T-helper 2 cell treated with Interferon-gamma antibody and Interleukin-4, amounts not matched to agents 5 μg/mL and 100 μg/mL, for 36 hours (primary cell): ENCODE results near the gene PTGFRN.

Source experiments
- DNase-seq: peaks from one replicate; pipeline ENCODE4 v3.0.0; 2021; ENCODE audit warnings: low spot score
- H3K27ac Mint-ChIP-seq: one replicate; pipeline ENCODE4 v1.8.0; 2021; ENCODE audit warnings: mild to moderate bottlenecking, mixed read lengths
- H3K27me3 Mint-ChIP-seq: one replicate; pipeline ENCODE4 v1.8.0; 2021; ENCODE audit warnings: low read depth, mixed read lengths
- H3K36me3 Mint-ChIP-seq: one replicate; pipeline ENCODE4 v1.8.0; 2021; ENCODE audit warnings: low read depth, mixed read lengths
- H3K4me1 Mint-ChIP-seq: one replicate; pipeline ENCODE4 v1.8.0; 2021; ENCODE audit warnings: low read depth, mixed read lengths
- H3K4me3 Mint-ChIP-seq: one replicate; pipeline ENCODE4 v1.8.0; 2022; ENCODE audit warnings: mild to moderate bottlenecking, moderate library complexity, mixed read lengths
- H3K9me3 Mint-ChIP-seq: one replicate; pipeline ENCODE4 v1.8.0; 2021; ENCODE audit warnings: mixed read lengths

Gene PTGFRN

GRCh38 chr1:116902723-116903383, 6.9 kb upstream of the PTGFRN start:
- Mint-ChIP-seq H3K27ac (no peak overlapping the region), H3K27me3 (peaks cover 28% of the 10 kb centered on the region), H3K4me1 (no peaks in the 10 kb centered on the region), H3K36me3 (no peaks in the 10 kb centered on the region), H3K9me3 (no peaks in the 10 kb centered on the region), H3K4me3 (no peak overlapping the region)
- no peak for DNase-seq

- peaks cover 31% of the 10 kb centered on the region for H3K27me3 Mint-ChIP-seq
- no peaks in the 10 kb centered on the region for H3K9me3 Mint-ChIP-seq
- no peak overlapping the region for H3K4me3 Mint-ChIP-seq
- DNase-seq, result no peak
- H3K27ac Mint-ChIP-seq, result no peak overlapping the region
- H3K36me3 Mint-ChIP-seq, result no peaks in the 10 kb centered on the region
- H3K4me1 Mint-ChIP-seq, result no peaks in the 10 kb centered on the region
Observed at GRCh38 chr1:116904791-116905320, 4.9 kb upstream of the PTGFRN start.

- Mint-ChIP-seq H3K27ac (no peak overlapping the region), H3K27me3 (peaks cover 22% of the 10 kb centered on the region), H3K4me1 (no peaks in the 10 kb centered on the region), H3K9me3 (no peaks in the 10 kb centered on the region), H3K4me3 (no peak overlapping the region), H3K36me3 (no peaks in the 10 kb centered on the region)
- DNase-seq, result no peak
Observed at GRCh38 chr1:116906812-116907211, 2.9 kb upstream of the PTGFRN start.

DNA sequence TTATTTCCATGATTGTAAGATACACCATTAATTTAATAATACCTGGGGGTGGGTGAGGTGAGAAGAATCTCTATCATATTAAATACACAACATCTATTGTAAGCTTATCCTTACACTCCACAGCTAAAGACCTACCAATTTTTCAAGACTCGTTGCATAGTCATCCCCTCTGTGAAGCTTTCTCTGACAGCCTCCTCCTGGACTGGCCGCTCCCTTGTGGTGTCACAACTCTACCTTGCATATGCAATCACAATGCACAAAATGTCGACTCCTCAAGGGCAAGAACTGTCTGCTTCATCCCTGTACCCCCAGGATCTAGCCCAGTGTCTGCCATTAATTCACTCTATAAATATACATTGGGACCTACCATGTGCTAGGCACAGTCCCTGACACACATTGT, 2.4 kb upstream of the PTGFRN start:
- H3K27me3 Mint-ChIP-seq, result peaks cover 22% of the 10 kb centered on the region
- no peak overlapping the region for H3K4me3 Mint-ChIP-seq
- H3K9me3 Mint-ChIP-seq, result no peaks in the 10 kb centered on the region
- no peak overlapping the region for H3K27ac Mint-ChIP-seq
- DNase-seq, result no peak
- no peaks in the 10 kb centered on the region for H3K4me1 Mint-ChIP-seq
- H3K36me3 Mint-ChIP-seq, result no peaks in the 10 kb centered on the region

- H3K4me3 Mint-ChIP-seq, result no peak overlapping the region
- H3K9me3 Mint-ChIP-seq, result no peaks in the 10 kb centered on the region
- no peaks in the 10 kb centered on the region for H3K36me3 Mint-ChIP-seq
- no peak for DNase-seq
- H3K27me3 Mint-ChIP-seq, result peaks cover 18% of the 10 kb centered on the region
- no peak overlapping the region for H3K27ac Mint-ChIP-seq
- no peaks in the 10 kb centered on the region for H3K4me1 Mint-ChIP-seq
Observed at GRCh38 chr1:116908266-116908665, 1.4 kb upstream of the PTGFRN start.

- Mint-ChIP-seq H3K27ac (peak overlapping the region; percentile 62), H3K27me3 (peaks cover 14% of the 10 kb centered on the region)
Observed at GRCh38 chr1:116908820-116909511, 750 bp upstream of the PTGFRN start.

DNA sequence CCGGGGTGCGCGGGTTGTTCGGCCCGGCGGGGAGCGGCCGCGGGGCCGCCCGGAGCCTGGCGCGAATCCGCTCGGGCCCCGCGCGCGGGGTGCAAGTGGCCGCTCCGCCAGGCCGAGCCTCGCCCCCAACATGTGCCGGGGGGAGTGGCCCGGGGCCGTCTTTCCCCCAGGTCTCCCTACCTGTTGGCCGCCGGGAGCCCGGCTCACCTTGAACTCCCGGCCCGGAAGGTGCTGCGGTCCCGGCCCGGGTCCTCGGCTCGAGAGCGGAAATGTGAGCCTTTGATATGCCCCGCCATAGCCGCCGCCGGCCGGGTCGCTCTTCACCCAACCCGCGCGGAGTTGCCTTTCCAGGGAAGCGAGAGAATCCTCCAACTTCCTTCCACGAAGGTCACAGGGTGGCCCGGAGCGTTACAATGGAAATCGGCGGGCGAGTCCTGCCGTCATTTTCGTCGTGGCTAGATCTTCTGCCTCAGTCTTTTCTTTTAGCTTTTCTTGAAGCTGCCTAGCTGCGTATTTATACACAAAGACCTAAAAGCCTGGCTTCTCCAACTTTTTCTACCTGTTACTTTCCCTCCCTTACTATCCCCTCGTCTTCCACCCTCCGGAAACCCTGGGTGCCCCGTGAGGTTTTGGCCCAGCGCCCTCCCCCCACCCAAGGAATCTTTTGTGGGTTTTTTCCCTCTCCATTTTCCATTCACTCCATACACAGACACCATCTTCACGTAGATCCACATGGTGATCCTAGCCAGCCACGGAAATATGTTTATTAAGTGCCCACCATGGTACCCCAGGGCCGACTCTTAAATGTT, 867 bp downstream of the PTGFRN start:
- H3K27ac Mint-ChIP-seq, result no peak overlapping the region
- H3K4me3 Mint-ChIP-seq, result no peak overlapping the region
- peak; percentile 18 for DNase-seq
- peaks cover 6% of the 10 kb centered on the region for H3K4me1 Mint-ChIP-seq
- H3K27me3 Mint-ChIP-seq, result peaks cover 13% of the 10 kb centered on the region
- no peaks in the 10 kb centered on the region for H3K9me3 Mint-ChIP-seq
- no peaks in the 10 kb centered on the region for H3K36me3 Mint-ChIP-seq

More at GRCh38 chr1:116908820-116909511, 750 bp upstream of the PTGFRN start:
- no peaks in the 10 kb centered on the region for H3K9me3 Mint-ChIP-seq
- no peak for DNase-seq
- H3K4me3 Mint-ChIP-seq, result peak overlapping the region; percentile 77
- no peaks in the 10 kb centered on the region for H3K36me3 Mint-ChIP-seq
- H3K4me1 Mint-ChIP-seq, result no peaks in the 10 kb centered on the region

GRCh38 chr1:116911188-116911553, 1.5 kb downstream of the PTGFRN start:
- Mint-ChIP-seq H3K36me3 (no peaks in the 10 kb centered on the region), H3K27ac (no peak overlapping the region), H3K9me3 (no peaks in the 10 kb centered on the region), H3K4me3 (no peak overlapping the region), H3K27me3 (peaks cover 10% of the 10 kb centered on the region), H3K4me1 (peaks cover 6% of the 10 kb centered on the region)
- no peak for DNase-seq

- H3K36me3 Mint-ChIP-seq, result no peaks in the 10 kb centered on the region
- no peak overlapping the region for H3K27ac Mint-ChIP-seq
- peaks cover 6% of the 10 kb centered on the region for H3K4me1 Mint-ChIP-seq
- no peaks in the 10 kb centered on the region for H3K9me3 Mint-ChIP-seq
- no peak overlapping the region for H3K4me3 Mint-ChIP-seq
- no peak for DNase-seq
- H3K27me3 Mint-ChIP-seq, result peaks cover 10% of the 10 kb centered on the region
Observed at GRCh38 chr1:116911779-116912469, 2.2 kb downstream of the PTGFRN start.

DNA sequence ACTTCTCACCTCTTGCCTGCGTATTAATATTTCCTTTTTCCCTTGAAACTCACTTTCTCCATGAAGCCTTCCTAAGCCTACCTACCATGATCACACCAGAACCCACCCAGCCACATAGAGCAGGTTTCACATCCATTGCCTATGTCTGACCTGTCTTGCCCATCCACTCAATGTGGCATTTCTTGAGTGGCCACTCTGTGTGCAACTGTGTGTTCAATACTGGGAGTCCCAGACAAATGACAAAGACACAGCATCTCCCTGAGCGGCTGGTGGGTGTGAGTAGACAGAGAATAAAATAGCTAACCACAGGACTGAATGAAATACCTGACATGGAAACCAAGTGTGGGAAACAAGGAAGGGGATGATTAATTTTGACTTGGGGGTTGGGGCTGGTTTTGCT, 3.1 kb downstream of the PTGFRN start:
- Mint-ChIP-seq H3K4me1 (peaks cover 6% of the 10 kb centered on the region), H3K27me3 (peaks cover 6% of the 10 kb centered on the region), H3K27ac (no peak overlapping the region), H3K4me3 (no peak overlapping the region), H3K9me3 (no peaks in the 10 kb centered on the region), H3K36me3 (no peaks in the 10 kb centered on the region)
- no peak for DNase-seq

GRCh38 chr1:116913941-116914340, 4.2 kb downstream of the PTGFRN start:
- H3K4me3 Mint-ChIP-seq, result no peak overlapping the region
- peaks cover 6% of the 10 kb centered on the region for H3K4me1 Mint-ChIP-seq
- peaks cover 3% of the 10 kb centered on the region for H3K27me3 Mint-ChIP-seq
- H3K27ac Mint-ChIP-seq, result no peak overlapping the region
- H3K9me3 Mint-ChIP-seq, result no peaks in the 10 kb centered on the region
- no peaks in the 10 kb centered on the region for H3K36me3 Mint-ChIP-seq
- DNase-seq, result no peak

GRCh38 chr1:116914667-116915066, 5.0 kb downstream of the PTGFRN start:
- Mint-ChIP-seq H3K27ac (no peak overlapping the region), H3K4me3 (no peak overlapping the region)
- DNase-seq, result no peak

DNA sequence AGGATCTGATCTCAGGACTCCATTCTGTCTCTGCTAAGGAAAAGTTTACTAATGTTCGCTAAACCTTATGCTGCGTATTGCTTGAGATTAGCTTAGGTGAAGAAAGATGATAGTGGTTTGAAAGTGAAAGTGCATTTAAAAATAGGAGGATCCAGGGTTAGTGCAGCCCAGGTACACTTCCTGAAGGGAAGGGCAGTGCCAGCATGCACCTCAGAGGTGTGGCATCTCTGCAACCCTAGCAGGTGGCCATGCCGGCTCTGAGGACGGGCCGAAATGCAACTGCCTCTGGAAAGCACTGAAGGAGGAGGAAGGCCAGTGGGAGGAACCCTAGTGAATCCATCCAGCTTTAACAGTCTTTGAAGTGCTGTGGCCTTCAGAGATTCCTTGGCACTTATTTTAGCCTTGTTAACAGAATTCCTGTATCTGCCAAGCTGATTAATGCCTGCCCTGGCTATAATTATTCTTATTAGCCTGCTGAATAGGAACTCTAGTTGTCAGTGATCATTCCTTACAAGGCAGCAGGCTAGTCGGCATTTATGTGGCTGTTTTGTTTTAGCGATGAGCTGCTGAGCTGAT, 5.5 kb downstream of the PTGFRN start:
- Mint-ChIP-seq H3K4me1 (peaks cover 9% of the 10 kb centered on the region), H3K4me3 (no peak overlapping the region), H3K36me3 (no peaks in the 10 kb centered on the region), H3K9me3 (no peaks in the 10 kb centered on the region), H3K27me3 (no peaks in the 10 kb centered on the region), H3K27ac (no peak overlapping the region)
- DNase-seq, result no peak

More at GRCh38 chr1:116914667-116915066, 5.0 kb downstream of the PTGFRN start:
- Mint-ChIP-seq H3K9me3 (no peaks in the 10 kb centered on the region), H3K36me3 (no peaks in the 10 kb centered on the region), H3K27me3 (no peaks in the 10 kb centered on the region), H3K4me1 (peaks cover 6% of the 10 kb centered on the region)
